Skin epidermis (tissue), 12 donors: ENCODE data around the gene FGR.
A peak's percentile ranks its signal among the peaks of the same experiment; 100 is the strongest.

ENCODE experiments used
- H3K27ac ChIP-seq, 21 experiments: fragments of 200-600 bp; sonication (generic) in 11 of 21; one replicate each; pipeline ENCODE4 v1.5.0; 2020; ENCODE audit warnings: mild to moderate bottlenecking in 3 of 21, inconsistent platforms in 2 of 21, moderate library complexity in 2 of 21
- H3K4me3 ChIP-seq, 7 experiments: fragments of 200-600 bp; sonication (generic) in 2 of 7; one replicate each; pipeline ENCODE4 v1.5.0; 2020; ENCODE audit warnings: inconsistent platforms in 2 of 7, mild to moderate bottlenecking in 2 of 7, moderate library complexity in 1 of 7

Gene FGR

DNA sequence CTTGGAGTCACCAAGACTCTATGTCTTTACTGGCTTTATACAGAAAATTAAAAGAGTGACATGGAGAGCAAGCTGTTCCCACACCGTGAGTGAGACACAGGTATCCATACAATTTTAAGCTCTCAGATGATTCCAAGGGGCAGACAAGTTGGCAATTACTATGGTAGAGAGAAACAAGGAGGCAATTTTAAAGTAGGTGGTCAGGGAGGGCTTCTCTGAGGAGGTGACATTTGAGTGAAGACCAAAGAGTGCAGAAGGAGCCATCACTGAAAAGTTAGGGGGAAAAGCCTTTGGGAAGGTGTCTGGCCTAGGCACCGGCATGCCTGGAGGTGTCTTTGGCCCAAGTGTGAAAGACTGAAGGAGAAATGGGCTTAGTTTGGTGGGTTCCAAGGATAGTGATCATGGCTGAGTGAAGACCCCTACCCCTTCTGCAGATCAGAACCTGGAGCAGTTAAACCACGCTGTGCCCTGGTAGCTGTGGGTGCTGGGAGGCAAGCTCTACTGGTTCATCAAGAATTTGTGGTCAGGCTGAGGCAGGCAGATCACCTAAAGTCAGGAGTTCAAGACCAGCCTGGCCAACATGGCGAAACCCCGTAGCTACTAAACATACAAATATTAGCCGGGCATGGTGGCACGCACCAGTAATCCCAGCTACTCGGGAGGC, 26.6 kb upstream of the FGR start:
- H3K27ac ChIP-seq: peak overlapping the region in 9 of 21 experiments; percentile 16 to 100 (median 91)
- H3K4me3 ChIP-seq: no peak overlapping the region

DNA sequence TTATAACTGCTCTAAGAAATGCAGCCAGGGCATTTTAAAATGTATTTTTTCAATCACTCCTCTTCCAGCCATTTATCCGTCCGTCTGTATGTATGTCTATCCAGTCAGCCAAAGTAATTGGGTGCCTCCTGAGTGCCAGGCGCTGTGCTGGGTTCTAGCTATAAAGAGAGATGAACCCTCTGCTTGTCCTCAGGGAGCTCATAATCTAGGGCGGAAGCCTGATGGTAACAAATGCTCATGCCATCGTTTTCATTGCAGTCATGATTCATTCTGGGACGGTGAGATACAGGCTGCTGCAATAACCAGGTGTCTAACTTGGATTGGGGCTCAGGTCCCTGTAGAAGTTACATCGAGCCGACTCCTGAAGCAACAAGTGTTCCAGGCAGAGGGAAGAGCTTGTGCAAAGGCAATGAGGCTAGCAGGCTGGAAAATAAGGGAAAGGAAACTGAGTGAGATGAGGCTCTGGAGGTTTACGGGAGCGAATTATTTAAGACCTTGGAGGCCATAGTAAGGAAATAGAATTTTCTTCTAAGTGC, 25.4 kb upstream of the FGR start:
- peak overlapping the region in 20 of 21 experiments; percentile 91 to 100 (median 96) for H3K27ac ChIP-seq
- peak overlapping the region; percentile 46 to 82 (median 55) for H3K4me3 ChIP-seq

DNA sequence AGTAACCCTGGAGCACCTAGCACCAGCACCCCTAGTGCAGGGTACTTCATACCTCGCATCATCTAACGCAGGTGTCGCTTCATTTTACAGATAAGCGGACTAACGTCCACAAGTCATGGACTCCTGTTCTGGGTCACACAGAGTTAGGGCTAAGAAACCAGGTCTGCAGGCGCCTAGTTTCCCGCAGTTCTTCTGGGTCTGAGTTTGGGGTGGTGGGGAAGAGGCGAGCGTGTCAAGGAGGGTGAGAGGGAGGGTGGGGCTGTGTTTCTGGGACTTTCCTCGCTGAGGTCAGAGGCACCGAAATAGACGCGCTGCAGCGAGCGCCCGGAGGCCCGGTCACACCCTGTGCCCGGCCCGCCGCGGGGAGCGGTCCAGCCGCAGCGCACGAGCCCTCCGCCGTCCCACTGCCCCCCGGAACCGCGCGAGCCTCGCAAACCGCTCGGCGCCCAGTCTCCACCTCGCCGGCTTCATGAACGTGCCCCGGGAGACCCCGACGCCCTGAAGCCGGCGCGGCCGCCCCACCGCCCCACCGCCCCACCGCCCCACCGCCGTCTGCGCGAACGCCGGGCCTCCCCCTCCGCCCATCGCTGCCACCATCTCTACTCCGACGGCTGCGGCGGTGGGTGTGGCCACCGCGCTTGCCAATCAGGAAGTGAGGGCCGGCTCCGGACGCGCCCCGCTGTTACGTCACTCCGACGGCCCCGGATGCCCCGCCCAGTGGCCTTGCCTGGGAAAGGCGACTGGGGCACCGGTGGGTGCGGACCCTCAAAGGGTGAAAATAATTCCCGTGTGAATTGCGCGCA, 24.7 kb upstream of the FGR start:
- Histone ChIP-seq H3K27ac (peak overlapping the region; percentile 91 to 100 (median 96)), H3K4me3 (peak overlapping the region; percentile 46 to 82 (median 55))

DNA sequence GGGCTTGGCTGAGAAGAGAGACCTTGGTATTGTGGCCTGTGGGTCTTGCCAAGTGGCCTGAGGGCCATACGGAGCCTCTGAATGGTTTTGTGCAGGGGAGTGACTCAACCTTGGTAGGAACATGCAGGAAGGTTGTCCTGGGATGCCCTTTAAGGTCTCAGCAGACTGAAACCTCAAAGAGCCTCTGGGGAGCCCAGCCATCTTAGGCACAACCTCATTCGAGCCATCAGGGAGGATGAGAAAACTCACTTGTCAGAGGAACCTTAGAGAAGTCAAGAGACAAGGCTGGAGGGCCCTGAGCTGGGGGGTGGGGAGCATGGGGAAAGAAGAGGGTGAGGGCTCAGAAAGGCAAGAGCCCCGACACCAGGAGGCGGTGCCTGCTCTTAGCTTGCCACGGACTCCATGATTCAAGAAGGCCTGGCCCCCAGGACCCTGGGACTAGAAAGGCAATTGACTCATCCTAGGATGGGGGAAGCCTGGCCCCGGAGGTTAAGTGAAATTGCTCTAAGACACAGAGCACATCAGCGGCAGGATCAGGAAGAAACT, 24.0 kb upstream of the FGR start:
- Histone ChIP-seq H3K4me3 (peak overlapping the region in 6 of 7 experiments; percentile 46 to 82 (median 56)), H3K27ac (peak overlapping the region; percentile 55 to 100 (median 96))

DNA sequence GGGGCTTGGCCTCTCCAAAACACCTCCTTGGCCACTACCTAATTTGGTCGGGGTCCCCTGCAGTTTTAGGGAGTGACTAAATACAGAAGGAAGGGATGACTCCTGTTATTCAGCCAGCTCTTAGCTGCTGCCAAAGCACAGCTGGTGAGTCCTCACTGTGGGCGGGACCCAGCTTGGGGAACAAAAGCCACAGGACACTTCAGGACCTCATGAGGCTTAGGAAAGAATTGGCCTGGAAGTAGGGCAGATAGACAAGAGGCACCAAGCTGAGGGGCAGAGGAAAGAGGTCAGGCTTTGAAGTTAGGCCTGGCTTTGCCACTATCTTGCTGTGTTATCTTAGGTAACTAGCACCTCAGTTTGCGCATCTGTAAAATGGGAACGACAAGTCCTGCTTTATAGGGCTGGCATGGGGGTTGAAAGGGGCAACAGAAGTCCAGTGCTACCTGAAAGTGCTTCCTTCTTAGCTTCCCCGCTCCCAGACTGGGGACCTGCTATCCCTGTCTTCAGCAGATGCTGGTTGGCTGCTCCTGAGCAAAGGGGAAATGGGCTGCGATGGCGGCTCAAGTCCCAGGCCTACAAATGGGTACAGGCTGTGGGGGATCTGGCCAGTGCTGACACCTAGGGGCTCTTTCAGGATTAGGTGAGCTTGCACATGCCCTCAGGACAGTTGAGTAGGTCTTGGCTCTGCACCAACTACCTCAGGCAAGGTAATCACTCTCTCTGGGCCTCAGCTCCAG, 21.3 kb upstream of the FGR start:
- no peak overlapping the region for H3K4me3 ChIP-seq
- peak overlapping the region in 18 of 21 experiments; percentile 15 to 84 (median 71) for H3K27ac ChIP-seq

DNA sequence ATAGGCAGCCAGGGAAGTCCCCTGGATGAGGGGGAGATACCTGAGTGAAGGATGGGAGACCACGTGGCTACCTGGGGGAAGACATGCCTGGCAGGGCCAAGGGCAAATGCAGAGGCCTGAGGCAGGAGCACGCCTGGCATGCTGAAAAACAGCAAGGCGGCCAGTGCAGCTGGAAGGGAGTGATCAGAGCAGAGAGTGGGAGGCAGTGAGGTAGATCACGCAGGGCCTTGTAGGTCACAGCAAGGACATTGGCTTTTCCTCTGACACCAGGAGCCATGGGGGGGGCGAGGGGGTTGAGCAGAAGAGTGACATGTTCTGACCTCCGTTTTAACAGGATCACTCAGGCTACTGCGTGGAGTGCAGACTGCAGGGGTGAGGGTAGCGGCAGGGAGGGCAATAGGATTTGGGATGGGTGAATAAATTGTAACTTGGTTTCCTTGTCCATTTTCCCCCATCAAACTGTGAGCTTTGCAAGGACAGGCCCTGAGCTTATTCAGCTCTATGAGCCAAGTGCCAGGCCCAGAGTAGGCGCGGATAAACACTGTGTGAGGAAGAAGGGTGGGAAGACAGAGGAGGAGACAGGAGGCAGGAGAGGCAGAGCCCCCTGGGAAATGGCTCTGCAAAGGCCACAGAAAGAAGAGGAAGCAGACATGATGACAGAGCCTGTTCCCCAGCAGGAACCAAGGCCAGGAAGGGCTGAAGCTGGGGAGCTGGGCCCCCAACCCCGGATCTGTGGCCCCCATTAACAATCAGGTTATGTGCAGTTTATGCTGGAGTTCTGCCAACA, 20.4 kb upstream of the FGR start:
- Histone ChIP-seq H3K4me3 (no peak overlapping the region), H3K27ac (peak overlapping the region in 20 of 21 experiments; percentile 15 to 84 (median 68))

DNA sequence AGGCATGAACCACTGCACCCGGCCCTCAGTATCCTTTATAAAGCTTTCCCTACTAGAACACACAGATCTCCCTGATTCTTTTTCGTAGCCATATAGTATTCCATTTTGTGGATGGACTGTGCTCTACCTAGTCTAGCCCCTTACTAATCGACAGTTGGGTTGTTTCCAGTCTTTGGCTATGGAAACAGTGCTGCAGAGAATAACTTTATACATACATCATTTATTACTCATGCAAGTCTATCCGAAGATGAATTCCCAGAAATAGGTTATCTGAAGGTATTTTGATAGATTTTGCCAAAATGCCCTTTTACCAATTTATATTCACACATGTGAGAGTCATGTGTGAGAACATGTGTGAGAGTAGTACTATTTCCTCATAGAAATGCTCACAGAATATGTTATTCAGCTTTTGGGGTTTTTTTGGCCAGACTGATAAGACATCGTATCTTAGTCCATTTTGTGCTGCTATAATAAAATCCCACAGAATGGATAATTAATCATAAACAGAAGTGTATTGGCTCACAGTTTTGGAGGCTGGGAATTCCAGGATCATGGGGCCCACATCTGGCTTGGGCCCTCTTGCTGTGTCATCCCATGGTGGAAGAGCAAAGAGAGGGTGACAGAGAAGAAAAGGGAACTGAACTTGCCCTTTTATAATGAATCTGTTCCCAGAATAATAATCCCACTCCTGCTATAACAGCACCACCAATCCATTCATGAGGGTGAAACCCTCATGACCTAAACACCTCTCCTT, 17.3 kb upstream of the FGR start:
- H3K4me3 ChIP-seq: no peak overlapping the region
- peak overlapping the region in 8 of 21 experiments; percentile 10 to 45 (median 32) for H3K27ac ChIP-seq

DNA sequence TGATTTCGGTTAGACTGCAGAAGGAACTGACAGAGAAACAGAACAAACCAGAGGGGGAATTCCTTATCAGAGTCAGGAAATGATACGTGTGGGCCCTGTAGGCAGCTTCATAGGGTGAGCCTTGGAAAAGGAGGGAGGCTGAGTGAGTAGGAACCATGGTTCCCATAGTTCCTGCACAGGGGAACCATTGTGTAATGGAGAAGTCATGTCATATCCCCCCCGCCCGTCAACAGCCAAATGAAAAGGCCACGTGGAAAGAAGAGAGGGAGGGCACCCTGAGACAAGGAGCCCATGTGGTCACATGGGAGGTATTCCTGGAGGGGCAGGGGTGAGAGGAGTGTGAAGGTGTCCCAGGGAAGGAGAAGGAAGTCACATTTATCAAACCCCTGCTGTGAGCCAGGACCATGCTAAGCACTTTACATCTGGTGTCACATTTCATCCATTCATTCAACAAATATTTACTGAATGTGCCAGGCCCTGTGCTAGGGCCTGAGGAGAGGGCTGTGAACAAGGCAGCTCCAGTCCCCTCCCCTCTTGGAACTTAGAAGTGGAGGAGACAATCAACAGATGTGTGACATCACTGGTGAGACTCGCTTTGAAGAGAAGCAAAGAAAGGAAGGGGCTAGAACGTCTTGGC, 15.7 kb upstream of the FGR start:
- Histone ChIP-seq H3K27ac (peak overlapping the region in 13 of 21 experiments; percentile 1 to 69 (median 33)), H3K4me3 (no peak overlapping the region)

DNA sequence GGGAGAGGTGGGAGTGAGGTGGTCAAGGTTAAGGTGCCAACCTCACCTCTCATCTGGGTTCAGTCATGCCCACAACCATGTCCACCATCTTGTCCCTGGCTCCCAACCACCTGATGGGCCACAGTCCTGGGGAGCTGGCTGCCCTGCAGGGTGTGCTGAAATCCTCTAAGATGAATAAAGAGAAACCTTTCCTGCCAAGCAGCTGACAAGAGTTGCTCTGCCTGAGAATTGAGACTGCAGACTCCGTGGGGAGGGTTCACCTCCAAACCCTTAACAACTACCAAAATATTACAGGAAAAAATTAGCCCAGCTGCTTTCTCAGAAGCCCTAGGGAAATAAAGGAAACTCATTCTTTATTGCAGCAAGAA, 15.2 kb upstream of the FGR start:
- no peak overlapping the region for H3K4me3 ChIP-seq
- peak overlapping the region in 10 of 21 experiments; percentile 1 to 67 (median 52) for H3K27ac ChIP-seq

DNA sequence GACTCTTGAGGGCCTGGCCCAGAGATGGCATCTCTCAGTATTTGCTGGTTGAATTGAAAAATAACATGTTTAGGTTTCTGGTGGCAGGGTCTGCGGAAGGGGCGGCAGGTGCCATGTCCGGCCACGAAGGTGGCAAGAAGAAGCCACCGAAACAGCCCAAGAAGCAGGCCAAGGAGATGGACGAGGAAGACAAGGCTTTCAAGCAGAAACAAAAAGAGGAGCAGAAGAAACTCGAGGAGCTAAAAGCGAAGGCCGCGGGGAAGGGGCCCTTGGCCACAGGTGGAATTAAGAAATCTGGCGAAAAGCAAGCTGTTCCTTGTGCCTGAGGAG, 14.3 kb upstream of the FGR start:
- Histone ChIP-seq H3K27ac (peak overlapping the region in 1 of 21 experiments; percentile 63), H3K4me3 (no peak overlapping the region)

DNA sequence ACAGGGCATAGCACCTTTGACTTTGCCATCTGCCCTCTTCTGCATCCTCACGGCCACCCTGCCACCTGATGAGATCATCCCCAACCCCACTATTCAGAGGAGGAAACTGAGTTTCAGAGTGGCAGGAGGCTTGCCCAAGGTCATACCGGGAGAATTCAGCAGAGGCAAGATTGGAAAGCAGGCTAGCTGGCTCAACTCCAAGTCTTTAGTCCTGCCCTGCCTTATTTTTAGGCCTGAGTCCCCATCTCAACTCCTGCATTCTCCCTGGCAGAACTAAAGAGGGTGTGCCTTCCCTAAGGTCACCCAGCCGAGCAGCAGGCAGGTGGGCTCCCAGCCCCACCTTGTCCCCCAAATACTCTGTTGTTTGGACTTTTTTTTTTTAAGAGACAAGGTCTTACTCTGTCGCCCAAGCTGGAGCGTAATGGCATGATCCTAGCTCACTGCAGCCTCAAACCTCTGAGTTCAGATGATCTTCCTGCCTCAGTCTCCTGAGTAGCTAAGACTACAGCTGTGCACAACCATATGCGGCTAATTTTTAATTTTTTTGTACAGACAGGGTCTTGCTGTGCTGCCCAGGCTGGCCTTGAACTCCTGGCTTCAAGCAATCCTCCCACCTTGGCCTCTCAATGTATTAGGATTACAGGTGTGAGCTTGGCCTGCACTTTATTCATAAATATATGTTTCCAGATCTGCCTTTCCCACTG, 13.8 kb upstream of the FGR start:
- no peak overlapping the region for H3K27ac ChIP-seq
- no peak overlapping the region for H3K4me3 ChIP-seq

DNA sequence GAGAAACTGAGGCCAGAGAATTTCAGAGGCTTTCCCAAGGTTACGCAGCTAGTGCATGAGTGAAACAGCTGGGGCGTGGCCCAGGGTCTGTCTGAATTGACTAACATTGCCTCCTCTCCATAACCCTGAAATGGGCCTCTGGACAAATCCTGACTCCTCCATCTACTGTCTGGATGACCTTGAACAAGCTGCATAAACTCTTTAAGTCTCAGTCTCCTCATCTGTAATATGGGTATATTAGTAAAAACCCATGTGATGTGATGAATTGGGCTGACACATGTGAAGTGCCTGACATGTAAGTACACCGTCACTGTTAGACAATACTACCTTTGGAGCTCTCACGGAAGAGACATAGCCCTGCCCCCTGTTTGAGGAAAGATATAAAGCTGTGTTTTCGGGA, 12.3 kb upstream of the FGR start:
- Histone ChIP-seq H3K4me3 (no peak overlapping the region), H3K27ac (no peak overlapping the region)

DNA sequence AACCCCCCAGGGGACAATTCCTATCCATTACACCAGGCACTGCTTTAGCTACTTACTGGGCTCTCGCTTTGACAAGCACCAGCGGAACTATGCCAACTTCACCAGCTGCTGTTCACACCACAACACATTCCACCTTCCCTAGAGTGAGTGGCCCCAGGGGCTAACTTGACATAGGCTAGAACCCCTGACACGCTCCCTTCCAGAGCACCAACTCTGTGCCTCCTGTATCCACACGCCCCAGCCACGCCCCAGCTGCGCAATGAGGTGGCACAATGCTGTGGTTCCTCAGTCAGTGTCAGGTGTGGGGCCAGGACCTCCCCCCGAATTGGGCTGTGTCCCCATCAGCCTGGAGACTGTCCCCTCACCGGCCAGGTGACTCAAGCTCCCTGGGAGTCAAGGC, 11.7 kb upstream of the FGR start:
- no peak overlapping the region for H3K4me3 ChIP-seq
- H3K27ac ChIP-seq: no peak overlapping the region

DNA sequence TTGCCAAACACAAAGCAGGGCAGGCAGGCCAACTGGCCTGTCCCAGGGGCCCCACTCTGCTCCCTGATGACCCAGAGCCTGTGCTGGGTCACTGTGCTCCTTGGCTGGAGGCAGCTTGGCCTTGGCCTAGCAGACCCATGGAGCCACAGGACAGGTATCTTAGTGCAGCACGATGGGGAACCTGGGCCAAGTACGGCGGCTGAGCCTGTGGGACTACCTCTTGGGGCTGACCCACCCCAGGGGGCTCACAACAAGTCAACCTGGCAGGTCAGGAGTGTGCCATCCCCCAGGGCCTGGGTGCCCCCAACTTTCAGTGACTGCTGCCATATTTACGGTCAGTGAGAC, 10.1 kb upstream of the FGR start:
- no peak overlapping the region for H3K4me3 ChIP-seq
- no peak overlapping the region for H3K27ac ChIP-seq

DNA sequence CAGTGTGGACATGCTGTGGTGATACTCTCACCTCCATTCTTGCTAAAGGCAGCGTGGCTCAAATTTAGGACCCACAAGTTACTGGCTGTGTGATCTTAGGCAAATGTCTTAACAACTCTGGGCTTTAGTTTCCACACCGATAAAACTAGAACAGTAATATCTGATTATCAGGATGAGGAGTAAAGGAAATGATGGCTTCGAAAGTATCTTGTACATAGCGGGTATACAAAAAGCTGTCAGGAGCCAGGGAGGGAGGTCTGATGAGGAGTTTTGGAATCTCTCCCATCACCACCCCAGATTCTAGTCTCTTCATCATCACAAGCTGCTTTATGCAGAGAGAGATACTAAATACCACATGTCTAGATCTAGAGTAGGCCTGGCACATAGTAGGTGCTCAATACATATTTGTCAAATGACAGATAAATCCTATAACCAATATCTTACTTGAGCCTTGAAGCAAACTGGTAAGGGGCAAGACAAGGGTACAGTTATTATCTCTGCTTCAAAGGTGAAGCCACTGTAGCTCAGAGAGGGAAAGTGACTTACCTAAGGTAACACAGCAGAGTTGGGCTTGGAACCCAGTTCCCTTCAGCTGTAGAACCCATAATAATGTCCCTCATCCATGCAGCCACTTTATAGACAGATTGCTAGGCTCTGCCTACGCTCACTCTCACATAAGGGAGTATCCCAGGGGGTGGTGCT, 9.5 kb upstream of the FGR start:
- H3K4me3 ChIP-seq: no peak overlapping the region
- peak overlapping the region in 1 of 21 experiments; percentile 17 for H3K27ac ChIP-seq

DNA sequence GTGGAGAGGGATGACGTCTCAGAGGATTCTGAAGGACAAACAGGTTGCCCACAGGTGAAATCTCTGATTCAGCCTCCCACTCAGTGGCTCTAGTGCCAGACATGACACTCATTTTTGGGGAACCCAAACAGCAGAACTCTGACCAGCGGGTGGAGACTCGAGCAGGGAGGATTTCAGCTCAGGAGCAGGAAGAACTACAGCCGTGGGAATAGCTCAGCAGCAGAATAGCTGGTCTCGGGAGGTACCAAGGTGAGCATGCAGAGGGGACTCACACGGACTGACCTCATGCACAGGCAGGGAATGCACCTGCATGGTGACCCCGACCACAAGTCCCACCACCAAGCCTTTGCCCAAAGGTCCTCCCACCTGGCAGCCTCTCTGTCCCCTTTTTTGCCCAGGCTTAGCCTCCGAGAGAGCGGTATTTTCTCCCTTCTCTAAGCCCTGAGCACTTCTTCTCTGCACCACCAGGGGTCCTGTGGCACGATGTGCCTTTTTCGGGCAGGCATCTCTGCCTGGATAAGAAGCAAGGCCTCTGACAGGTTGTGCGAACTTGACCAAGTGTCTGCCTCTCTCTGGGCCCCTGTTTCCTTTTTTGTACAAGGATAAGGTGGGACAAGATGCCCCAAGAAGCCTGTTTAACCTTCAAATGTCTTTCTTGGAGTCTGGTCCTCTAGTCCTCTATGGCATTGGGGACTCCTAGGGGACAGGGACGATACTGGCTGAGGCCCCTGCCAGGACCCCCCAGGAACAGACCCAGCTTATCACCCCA, 8.8 kb upstream of the FGR start:
- no peak overlapping the region for H3K4me3 ChIP-seq
- peak overlapping the region in 1 of 21 experiments; percentile 17 for H3K27ac ChIP-seq
